ENCODE measurements around the gene SENP2.
"Not testable (repeated sequence)": the region's sequence is repeated elsewhere in the genome, so short reads cannot be mapped to it uniquely, and the experiment has no call there.

Gene SENP2

DNA sequence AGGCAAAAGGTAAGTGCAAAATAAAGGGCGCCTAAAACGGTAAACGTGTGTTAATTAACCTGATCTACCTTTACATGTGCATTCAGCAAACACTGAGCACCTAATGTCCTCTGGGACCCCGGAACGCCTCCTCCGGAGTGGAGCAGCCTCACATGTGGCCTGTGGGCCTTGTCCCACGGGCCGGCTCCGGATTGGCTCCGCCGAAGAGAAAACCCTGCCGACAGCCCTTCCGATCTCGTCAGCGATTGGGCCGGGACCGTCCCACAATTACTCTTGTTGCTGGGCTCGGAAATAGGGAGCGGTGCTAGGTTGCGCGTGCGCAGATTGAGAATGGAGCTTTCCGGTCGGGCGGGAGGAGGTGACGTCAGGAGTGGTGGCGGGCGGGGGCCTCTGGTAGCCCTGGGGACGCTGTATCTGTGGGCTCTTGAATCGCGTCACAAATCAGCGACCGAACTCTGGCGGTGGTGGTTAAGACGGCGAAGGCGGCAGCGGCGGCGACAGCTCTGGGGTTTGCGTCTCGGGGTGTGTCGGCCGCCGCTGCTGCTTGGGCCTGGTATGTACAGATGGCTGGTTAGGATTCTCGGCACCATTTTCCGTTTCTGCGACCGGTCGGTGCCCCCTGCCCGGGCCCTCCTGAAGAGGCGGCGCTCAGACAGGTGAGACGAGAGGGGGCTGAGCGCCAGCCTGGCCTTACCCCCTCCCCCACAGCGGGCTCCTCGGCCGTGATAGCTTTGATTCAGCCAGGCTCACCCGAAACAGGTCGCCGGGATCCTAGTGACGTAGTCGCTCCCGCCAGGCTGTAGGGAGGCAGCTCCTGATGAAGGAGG, at the start of gene SENP2:
Gene SENP2, plus strand, starts transcription at position 437 of the 827 bp plus-strand sequence. Its CDS starts 119 bp downstream, at position 556.
- Histone ChIP-seq H3K9me3 (ENCODE audit: low read length) (no peaks in the 10 kb centered on the region), H3K27me3 (ENCODE audit: control insufficient read depth in 1 of 2, insufficient read depth in 2 of 2, low read length in 2 of 2) (no peaks in the 10 kb centered on the region), H3K4me1 (ENCODE audit: insufficient read depth, low read length) (peaks cover 12% of the 10 kb centered on the region), H3K4me3 (ENCODE audit: low read depth in 1 of 2, low read length in 2 of 2) (peak within 1 kb of the TSS; percentile 87 to 96), H3K27ac (ENCODE audit: low read depth, low read length) (peak within 1 kb of the TSS; percentile 97), H3K36me3 (ENCODE audit: insufficient read depth, low read length) (no peaks in the 10 kb centered on the region), H3K9ac (ENCODE audit: low read length) (peak within 1 kb of the TSS; percentile 96)

GRCh38 chr3:185537369-185537970, 48.6 kb upstream of the SENP2 start:
- no peaks in the 10 kb centered on the region for H3K4me1 ChIP-seq (ENCODE audit: insufficient read depth, low read length)
- H3K9ac ChIP-seq (ENCODE audit: low read length), result no peak overlapping the region
- no peaks in the 10 kb centered on the region for H3K27me3 ChIP-seq (ENCODE audit: control insufficient read depth in 1 of 2, insufficient read depth in 2 of 2, low read length in 2 of 2)
- no peak overlapping the region for H3K27ac ChIP-seq (ENCODE audit: low read depth, low read length)
- no peaks in the 10 kb centered on the region for H3K36me3 ChIP-seq (ENCODE audit: insufficient read depth, low read length)
- no peak overlapping the region for H3K4me3 ChIP-seq (ENCODE audit: low read depth in 1 of 2, low read length in 2 of 2)
- H3K9me3 ChIP-seq (ENCODE audit: low read length), result no peaks in the 10 kb centered on the region

DNA sequence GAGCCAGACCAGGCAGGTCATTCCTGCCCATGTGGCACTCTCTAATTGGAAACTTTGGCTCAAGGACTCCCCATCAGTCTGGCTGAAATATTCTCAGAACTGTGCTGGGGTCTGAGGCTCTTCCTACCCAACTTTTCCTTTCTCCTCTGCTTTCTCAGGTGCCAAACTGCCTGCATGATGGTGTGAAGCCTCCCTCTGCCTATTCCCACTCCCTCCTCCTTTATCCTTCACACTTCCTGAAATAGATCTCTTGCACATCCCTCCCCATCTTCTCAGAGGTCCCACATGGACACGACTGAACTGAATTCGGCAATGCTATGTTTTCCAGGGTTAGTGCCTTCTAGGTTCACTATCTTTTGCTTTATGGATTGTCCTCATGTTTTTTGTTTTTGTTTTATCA, 46.2 kb upstream of the SENP2 start:
- no peak overlapping the region for H3K4me3 ChIP-seq (ENCODE audit: low read depth in 1 of 2, low read length in 2 of 2)
- H3K27ac ChIP-seq (ENCODE audit: low read depth, low read length), result no peak overlapping the region
- no peaks in the 10 kb centered on the region for H3K27me3 ChIP-seq (ENCODE audit: control insufficient read depth in 1 of 2, insufficient read depth in 2 of 2, low read length in 2 of 2)
- no peaks in the 10 kb centered on the region for H3K4me1 ChIP-seq (ENCODE audit: insufficient read depth, low read length)
- H3K9ac ChIP-seq (ENCODE audit: low read length), result no peak overlapping the region
- no peaks in the 10 kb centered on the region for H3K36me3 ChIP-seq (ENCODE audit: insufficient read depth, low read length)
- H3K9me3 ChIP-seq (ENCODE audit: low read length), result no peaks in the 10 kb centered on the region

DNA sequence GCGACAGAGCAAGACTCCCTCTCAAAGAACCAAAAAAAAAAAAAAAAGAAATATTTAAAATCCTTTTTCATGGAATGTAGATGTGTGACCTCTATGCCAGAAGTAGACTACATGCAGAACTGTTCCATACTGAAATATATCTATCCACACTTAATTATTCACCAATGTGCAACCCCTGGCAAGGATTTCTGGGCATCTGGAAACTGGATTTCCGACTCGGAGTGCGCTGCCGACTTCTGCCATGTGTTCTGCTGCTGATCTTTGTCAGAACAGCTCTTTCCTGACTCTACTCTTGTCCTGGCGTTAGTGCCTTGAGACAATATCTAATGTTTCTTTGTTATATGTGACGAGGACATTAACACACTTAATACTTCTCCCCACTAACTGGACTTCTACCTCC, 45.4 kb upstream of the SENP2 start:
- no peaks in the 10 kb centered on the region for H3K9me3 ChIP-seq (ENCODE audit: low read length)
- H3K27me3 ChIP-seq (ENCODE audit: control insufficient read depth in 1 of 2, insufficient read depth in 2 of 2, low read length in 2 of 2), result no peaks in the 10 kb centered on the region
- no peak overlapping the region for H3K4me3 ChIP-seq (ENCODE audit: low read depth in 1 of 2, low read length in 2 of 2)
- no peaks in the 10 kb centered on the region for H3K36me3 ChIP-seq (ENCODE audit: insufficient read depth, low read length)
- no peaks in the 10 kb centered on the region for H3K4me1 ChIP-seq (ENCODE audit: insufficient read depth, low read length)
- H3K27ac ChIP-seq (ENCODE audit: low read depth, low read length), result no peak overlapping the region
- H3K9ac ChIP-seq (ENCODE audit: low read length), result no peak overlapping the region

DNA sequence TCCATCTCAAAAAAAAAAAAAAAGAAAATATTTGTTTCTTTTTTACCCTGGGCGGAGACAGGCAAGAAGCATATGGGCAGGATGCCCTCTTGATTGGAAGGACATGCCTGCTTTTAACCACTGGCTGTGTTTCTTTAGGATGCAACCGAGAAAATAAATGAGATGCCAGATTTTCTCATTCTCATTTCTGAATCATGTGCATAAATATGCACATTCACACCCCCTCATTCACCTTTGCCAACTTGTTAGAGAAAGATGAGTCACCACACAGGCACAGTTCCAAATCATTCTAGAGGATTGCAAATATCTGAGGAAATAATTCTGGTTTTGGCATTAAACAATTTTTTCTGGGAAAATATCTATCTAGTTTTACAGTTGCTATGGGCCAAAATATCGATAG, 37.0 kb upstream of the SENP2 start:
- Histone ChIP-seq H3K9me3 (ENCODE audit: low read length) (no peaks in the 10 kb centered on the region), H3K4me1 (ENCODE audit: insufficient read depth, low read length) (no peaks in the 10 kb centered on the region), H3K4me3 (ENCODE audit: low read depth in 1 of 2, low read length in 2 of 2) (no peak overlapping the region), H3K9ac (ENCODE audit: low read length) (no peak overlapping the region), H3K27ac (ENCODE audit: low read depth, low read length) (no peak overlapping the region), H3K36me3 (ENCODE audit: insufficient read depth, low read length) (no peaks in the 10 kb centered on the region), H3K27me3 (ENCODE audit: control insufficient read depth in 1 of 2, insufficient read depth in 2 of 2, low read length in 2 of 2) (no peaks in the 10 kb centered on the region)

GRCh38 chr3:185549651-185550111, 36.4 kb upstream of the SENP2 start:
- Histone ChIP-seq H3K4me3 (ENCODE audit: low read depth in 1 of 2, low read length in 2 of 2) (no peak overlapping the region), H3K4me1 (ENCODE audit: insufficient read depth, low read length) (no peaks in the 10 kb centered on the region), H3K27me3 (ENCODE audit: control insufficient read depth in 1 of 2, insufficient read depth in 2 of 2, low read length in 2 of 2) (no peaks in the 10 kb centered on the region), H3K9me3 (ENCODE audit: low read length) (no peaks in the 10 kb centered on the region), H3K27ac (ENCODE audit: low read depth, low read length) (no peak overlapping the region), H3K9ac (ENCODE audit: low read length) (no peak overlapping the region), H3K36me3 (ENCODE audit: insufficient read depth, low read length) (no peaks in the 10 kb centered on the region)

GRCh38 chr3:185552358-185552877, 33.7 kb upstream of the SENP2 start, which contains the start of gene LIPH:
TSS of gene LIPH (minus strand) at chr3:185552588. CDS start at chr3:185552471, 117 bp downstream.
- no peaks in the 10 kb centered on the region for H3K9me3 ChIP-seq (ENCODE audit: low read length)
- H3K36me3 ChIP-seq (ENCODE audit: insufficient read depth, low read length), result no peaks in the 10 kb centered on the region
- H3K27me3 ChIP-seq (ENCODE audit: control insufficient read depth in 1 of 2, insufficient read depth in 2 of 2, low read length in 2 of 2), result no peaks in the 10 kb centered on the region
- H3K4me1 ChIP-seq (ENCODE audit: insufficient read depth, low read length), result no peaks in the 10 kb centered on the region
- no peak within 1 kb of the TSS for H3K4me3 ChIP-seq (ENCODE audit: low read depth in 1 of 2, low read length in 2 of 2)
- H3K27ac ChIP-seq (ENCODE audit: low read depth, low read length), result no peak within 1 kb of the TSS
- H3K9ac ChIP-seq (ENCODE audit: low read length), result no peak within 1 kb of the TSS

DNA sequence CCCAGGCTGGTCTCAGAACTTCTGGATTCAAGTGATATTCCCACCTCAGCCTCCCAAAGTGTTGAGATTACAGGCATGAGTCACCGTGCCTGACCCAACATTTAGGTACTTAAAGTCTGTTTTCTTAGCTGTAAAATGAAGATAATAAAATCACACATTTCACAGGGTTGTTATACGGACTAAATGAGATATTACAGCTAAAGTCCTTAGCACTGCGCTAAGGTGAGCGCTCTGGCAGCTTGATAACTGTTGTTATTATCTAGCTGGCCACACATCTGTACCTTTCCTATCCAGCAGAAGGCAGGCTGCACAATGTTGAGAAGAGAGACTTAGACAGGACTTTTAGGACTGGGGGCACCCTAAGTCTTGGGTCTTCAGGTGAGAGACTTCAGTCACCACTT, 31.0 kb upstream of the SENP2 start:
- H3K9me3 ChIP-seq (ENCODE audit: low read length), result no peaks in the 10 kb centered on the region
- H3K9ac ChIP-seq (ENCODE audit: low read length), result no peak overlapping the region
- H3K36me3 ChIP-seq (ENCODE audit: insufficient read depth, low read length), result no peaks in the 10 kb centered on the region
- H3K4me3 ChIP-seq (ENCODE audit: low read depth in 1 of 2, low read length in 2 of 2), result no peak overlapping the region
- no peaks in the 10 kb centered on the region for H3K27me3 ChIP-seq (ENCODE audit: control insufficient read depth in 1 of 2, insufficient read depth in 2 of 2, low read length in 2 of 2)
- no peak overlapping the region for H3K27ac ChIP-seq (ENCODE audit: low read depth, low read length)
- no peaks in the 10 kb centered on the region for H3K4me1 ChIP-seq (ENCODE audit: insufficient read depth, low read length)

DNA sequence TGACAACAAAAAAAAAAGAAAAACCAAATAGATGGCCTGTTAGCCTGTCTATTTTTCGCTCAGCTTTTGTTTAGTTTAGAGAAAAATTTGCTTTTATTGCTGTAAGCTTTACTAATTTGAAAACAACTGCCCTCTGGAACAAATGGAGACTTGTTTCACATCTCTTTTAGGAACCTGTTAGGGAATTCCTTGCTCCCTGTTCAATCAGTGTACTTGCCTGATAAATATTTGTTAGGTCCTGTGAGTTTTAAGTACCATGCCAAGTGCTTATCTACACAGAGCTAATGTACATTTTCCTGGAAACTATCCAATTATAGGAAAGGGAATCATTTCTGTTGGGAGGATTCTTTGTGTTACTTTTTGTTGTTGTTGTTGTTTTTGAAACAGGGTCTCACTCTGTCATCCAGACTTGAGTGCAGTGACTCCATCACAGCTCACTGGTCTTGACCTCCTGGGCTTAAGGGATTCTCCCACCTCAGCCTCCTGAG, 30.2 kb upstream of the SENP2 start:
- Histone ChIP-seq H3K27me3 (ENCODE audit: control insufficient read depth in 1 of 2, insufficient read depth in 2 of 2, low read length in 2 of 2) (no peaks in the 10 kb centered on the region), H3K36me3 (ENCODE audit: insufficient read depth, low read length) (no peaks in the 10 kb centered on the region), H3K9me3 (ENCODE audit: low read length) (no peaks in the 10 kb centered on the region), H3K9ac (ENCODE audit: low read length) (no peak overlapping the region), H3K27ac (ENCODE audit: low read depth, low read length) (no peak overlapping the region), H3K4me3 (ENCODE audit: low read depth in 1 of 2, low read length in 2 of 2) (no peak overlapping the region), H3K4me1 (ENCODE audit: insufficient read depth, low read length) (no peaks in the 10 kb centered on the region)

GRCh38 chr3:185556640-185557039, 29.5 kb upstream of the SENP2 start:
- not testable (repeated sequence) for H3K4me3 ChIP-seq (ENCODE audit: low read depth in 1 of 2, low read length in 2 of 2); H3K27me3 ChIP-seq (ENCODE audit: control insufficient read depth in 1 of 2, insufficient read depth in 2 of 2, low read length in 2 of 2); H3K9me3 ChIP-seq (ENCODE audit: low read length); H3K36me3 ChIP-seq (ENCODE audit: insufficient read depth, low read length); H3K9ac ChIP-seq (ENCODE audit: low read length); H3K27ac ChIP-seq (ENCODE audit: low read depth, low read length); H3K4me1 ChIP-seq (ENCODE audit: insufficient read depth, low read length)

GRCh38 chr3:185558395-185558794, 27.7 kb upstream of the SENP2 start:
- no peaks in the 10 kb centered on the region for H3K9me3 ChIP-seq (ENCODE audit: low read length)
- no peaks in the 10 kb centered on the region for H3K4me1 ChIP-seq (ENCODE audit: insufficient read depth, low read length)
- no peak overlapping the region for H3K27ac ChIP-seq (ENCODE audit: low read depth, low read length)
- no peak overlapping the region for H3K9ac ChIP-seq (ENCODE audit: low read length)
- no peaks in the 10 kb centered on the region for H3K27me3 ChIP-seq (ENCODE audit: control insufficient read depth in 1 of 2, insufficient read depth in 2 of 2, low read length in 2 of 2)
- H3K36me3 ChIP-seq (ENCODE audit: insufficient read depth, low read length), result no peaks in the 10 kb centered on the region
- H3K4me3 ChIP-seq (ENCODE audit: low read depth in 1 of 2, low read length in 2 of 2), result no peak overlapping the region

Data from muscle layer of colon (tissue), 2 donors.